Right ventricle myocardium inferior (tissue), 1 donor: Measurements from ENCODE around the gene PTPN6. TPM values are rescaled to one million over a fixed set of nuclear protein-coding genes. Genes with fewer than 3 reads are reported as not detected.

Experiments
- ATAC-seq: fragments of 200-7000 bp; cut with Tn5 transposase; one replicate; pipeline ENCODE4 v1.9.1; 2020; ENCODE audit warnings: mild to moderate bottlenecking, moderate library complexity
- DNase-seq: peaks from one replicate; pipeline ENCODE4 v3.0.0; 2021; ENCODE audit errors: missing footprints
- intact Hi-C: fragments of 100-400 bp; cut with DNase I; formaldehyde crosslinking; loops from one replicate; pipeline ENCODE4 v1.11.0; 2022
- total RNA-seq: library from RNA; stranded (reverse); fragmentation: NEBNext Ultra II Directional; extraction: Animal tissue kit (Norgen Biotek cat#: 25700); gene quantifications from one replicate; pipeline ENCODE4 v1.2.1, GENCODE V29; 2021
- donor health status: DM: no; HTN: yes; CAD: no; lungs with severe emphysema.

PTPN6 gene
- total RNA-seq, 1 donor from 2014 or later, result 9.1 TPM

GRCh38 chr12:6921539-6921938 is 29.6 kb upstream of the PTPN6 start:
- DNase-seq (no peak), ATAC-seq (no peak)
- intact Hi-C loops, result no loop called here

DNA sequence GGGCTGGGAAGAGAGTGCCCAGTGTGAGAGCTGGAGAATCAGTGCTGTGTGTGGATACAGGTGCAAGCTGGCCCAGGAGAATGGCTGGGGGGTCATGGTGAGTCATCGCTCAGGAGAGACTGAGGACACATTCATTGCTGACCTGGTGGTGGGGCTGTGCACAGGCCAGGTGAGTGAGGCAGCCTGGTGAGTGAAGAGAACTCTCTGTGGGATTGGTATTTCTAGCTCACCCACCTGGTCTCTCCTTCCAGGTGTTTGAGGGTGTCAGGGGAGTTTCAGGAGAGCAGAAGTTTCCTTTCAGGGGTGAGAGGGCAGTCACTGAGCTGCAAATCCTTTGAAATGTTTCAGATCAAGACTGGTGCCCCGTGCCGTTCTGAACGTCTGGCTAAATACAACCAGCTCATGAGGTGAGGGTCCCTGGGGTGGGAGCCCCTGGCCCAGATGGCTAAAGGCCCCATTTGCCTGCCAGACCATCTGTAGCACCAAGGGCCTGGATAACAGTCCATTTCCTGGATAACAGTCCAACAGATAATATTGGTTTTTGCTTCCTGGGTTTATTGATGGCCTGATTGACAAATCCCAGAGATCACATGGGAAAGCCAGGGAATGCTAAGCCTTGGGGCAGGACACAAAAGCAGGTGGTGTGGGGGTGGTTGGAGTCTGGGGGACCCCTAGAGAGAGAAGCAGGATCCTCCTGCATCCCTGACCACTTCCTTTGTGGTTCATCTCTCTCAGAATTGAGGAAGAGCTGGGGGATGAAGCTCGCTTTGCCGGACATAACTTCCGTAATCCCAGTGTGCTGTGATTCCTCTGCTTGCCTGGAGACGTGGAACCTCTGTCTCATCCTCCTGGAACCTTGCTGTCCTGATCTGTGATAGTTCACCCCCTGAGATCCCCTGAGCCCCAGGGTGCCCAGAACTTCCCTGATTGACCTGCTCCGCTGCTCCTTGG is 28.9 kb upstream of the PTPN6 start:
- intact Hi-C loops, result no loop called here
- ATAC-seq (no peak), DNase-seq (no peak)

DNA sequence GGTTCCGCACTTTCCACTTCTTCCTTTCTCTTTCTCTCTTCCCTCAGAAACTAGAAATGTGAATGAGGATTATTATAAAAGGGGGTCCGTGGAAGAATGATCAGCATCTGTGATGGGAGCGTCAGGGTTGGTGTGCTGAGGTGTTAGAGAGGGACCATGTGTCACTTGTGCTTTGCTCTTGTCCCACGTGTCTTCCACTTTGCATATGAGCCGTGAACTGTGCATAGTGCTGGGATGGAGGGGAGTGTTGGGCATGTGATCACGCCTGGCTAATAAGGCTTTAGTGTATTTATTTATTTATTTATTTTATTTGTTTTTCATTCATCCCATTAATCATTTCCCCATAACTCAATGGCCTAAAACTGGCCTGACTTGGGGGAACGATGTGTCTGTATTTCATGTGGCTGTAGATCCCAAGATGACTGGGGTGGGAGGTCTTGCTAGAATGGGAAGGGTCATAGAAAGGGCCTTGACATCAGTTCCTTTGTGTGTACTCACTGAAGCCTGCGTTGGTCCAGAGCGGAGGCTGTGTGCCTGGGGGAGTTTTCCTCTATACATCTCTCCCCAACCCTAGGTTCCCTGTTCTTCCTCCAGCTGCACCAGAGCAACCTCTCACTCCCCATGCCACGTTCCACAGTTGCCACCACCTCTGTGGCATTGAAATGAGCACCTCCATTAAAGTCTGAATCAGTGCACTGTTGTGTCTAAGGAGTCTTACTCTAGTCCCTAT is 28.0 kb upstream of the PTPN6 start:
- ATAC-seq, result no peak

GRCh38 chr12:6923851-6924250 is 27.3 kb upstream of the PTPN6 start:
- intact Hi-C loops, result loop anchor here (2.0 kb wide), 2 partner anchors 19 to 169 kb away; partner anchors contain the start of genes C1R and LRRC23
- ATAC-seq (no peak), DNase-seq (no peak)

More for the DNA sequence above, 28.0 kb upstream of the PTPN6 start:
- DNase-seq, result no peak
- intact Hi-C loops, result no loop called here

DNA sequence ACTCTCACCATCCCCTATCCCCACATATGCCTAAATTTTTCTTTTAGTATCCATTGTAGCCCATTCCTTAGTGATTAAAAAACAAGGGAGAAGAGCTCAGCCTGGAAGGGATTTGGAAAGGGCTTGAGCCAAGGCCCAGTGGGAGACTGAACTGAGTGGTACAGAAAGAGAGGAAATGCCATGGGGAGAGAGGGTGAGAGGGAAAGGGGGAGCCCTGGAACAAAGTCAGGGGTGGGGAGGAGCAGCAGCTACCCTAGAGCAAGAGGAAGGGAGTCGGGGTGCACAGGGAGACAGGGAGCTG is 26.0 kb upstream of the PTPN6 start:
- ATAC-seq, result no peak
- intact Hi-C loops, result loop anchor here (2.0 to 5.0 kb wide), 4 partner anchors 20 to 187 kb away; partner anchors contain the start of genes C1R, LPCAT3 and LRRC23
- DNase-seq, result no peak

DNA sequence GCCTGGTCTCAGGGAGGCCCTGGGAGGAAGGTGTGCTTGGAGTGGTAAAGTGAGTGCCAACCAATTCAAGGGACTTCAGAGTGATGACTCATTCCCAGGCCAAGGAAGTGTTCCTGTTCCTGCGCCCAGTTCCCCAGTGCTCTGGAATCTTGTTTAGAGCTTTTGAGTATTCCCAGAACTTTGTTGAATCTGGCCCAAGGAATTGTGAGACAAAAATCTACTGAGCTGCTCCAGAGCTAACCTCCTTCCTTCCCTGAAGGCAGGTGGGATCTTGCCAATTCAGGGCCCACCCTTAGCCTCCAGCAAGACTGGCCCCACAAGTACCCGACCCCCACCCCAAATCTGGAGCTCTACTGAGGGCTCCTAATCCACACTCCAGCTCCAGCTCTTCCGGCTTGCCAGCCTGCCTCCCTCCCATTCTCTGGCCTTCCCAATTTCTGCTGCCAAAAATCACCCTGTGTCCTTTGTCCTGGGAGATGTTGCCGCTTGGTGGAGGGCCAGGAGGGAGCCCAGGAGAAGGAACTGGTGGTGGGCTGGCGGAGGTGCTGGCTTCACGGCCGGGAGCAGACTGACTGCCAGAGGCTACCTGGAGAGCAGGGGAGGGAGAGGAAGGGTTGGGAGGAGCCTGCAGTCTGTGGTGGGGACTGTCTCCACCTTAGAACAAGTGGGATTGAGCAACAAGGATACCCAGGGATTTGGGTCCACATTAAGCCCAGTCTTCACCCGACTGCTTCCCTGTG is 25.4 kb upstream of the PTPN6 start:
- intact Hi-C loops, result loop anchor here (2.0 to 5.0 kb wide), 5 partner anchors 17 to 187 kb away; partner anchors contain the start of genes C1R, LPCAT3, LRRC23 and RNU7-1
- peak; percentile 80 for DNase-seq
- peak; percentile 50 for ATAC-seq

DNA sequence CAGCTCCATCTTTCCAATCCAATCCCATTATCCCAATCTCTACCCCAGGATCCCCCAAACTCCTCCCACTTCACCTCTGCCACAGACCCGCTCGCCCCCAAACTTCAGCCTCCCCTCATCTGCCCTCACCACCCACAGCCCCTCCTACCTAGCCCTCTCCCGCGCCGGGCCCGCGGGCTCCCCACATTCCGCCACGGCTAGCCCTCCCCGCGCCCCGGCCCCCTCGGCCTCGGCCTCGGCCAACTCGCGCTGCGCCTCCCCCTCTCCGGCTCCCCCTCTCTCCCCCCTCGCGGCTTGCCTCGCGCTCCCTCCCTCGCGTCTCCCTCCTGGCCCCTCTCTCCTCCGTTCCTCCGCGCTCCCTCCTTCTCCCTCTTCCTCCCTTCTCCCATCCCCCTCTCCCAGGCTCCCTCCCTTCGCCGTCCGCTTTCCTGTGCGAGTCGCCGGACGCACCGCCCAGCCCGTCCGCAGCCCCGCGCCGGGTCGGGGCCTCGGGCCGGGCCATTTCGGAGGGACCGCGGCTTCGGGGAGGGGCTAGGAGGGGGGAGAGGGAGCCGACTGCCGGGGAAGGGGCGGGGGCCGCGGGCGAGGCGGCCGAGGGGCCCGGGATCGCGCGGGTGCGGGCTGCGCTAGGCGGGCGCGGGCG is 23.7 kb upstream of the PTPN6 start, which contains the start of gene ATN1:
Gene ATN1, plus strand, starts transcription at position 581 of the 643 bp plus-strand sequence. CDS start 6,043 bp downstream, outside the sequence.
- peak; percentile 90 for DNase-seq
- ATAC-seq, result peak; percentile 70
- intact Hi-C loops, result loop anchor here (2.0 to 5.0 kb wide), 3 partner anchors 15 to 185 kb away; partner anchors contain the start of genes LPCAT3 and RNU7-1

DNA sequence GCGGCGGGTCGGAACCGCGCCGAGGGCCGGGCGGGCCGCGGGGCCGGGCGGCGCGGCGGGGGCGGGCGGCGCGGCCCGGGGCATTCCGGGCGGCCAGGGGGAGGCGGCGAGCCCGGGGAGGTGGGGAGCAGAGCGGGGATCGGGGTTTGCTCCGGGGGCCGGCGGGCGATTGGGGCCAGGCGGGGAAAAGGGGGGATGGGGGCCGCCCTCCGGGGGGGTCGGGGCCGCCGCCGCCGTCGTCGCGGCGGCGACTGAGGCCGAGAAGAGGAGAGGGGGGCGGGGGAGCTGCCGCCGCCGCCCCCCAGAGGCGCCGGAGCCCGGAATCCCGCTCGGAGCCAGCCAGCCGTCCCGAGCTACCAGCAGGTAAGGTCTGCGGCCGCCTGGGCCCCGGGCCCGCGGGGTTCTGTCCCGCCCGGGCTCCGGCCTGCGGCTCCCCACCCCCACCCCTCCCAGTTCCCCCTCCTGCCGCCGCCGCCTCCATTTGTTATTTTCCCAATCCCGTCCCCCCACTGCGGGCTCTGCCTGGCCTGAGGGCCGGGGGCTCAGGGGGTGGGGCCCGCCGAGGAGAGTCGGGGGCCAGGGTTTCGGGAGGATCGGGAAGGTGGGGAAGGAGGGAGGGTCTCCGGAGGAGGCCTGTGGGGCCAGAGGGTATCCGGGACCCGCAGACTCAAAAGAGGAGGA is 23.0 kb upstream of the PTPN6 start:
- DNase-seq (peak; percentile 64), ATAC-seq (no peak)
- intact Hi-C loops, result loop anchor here (5.0 kb wide), 2 partner anchors 89 to 184 kb away; partner anchors contain the start of gene LPCAT3

GRCh38 chr12:6928703-6929407 is 22.3 kb upstream of the PTPN6 start:
- no peak for DNase-seq
- ATAC-seq, result no peak
- intact Hi-C loops, result loop anchor here (5.0 kb wide), 2 partner anchors 88 to 183 kb away; partner anchors contain the start of gene LPCAT3

GRCh38 chr12:6929466-6930452 is 21.4 kb upstream of the PTPN6 start:
- intact Hi-C loops, result loop anchor here (5.0 kb wide), 2 partner anchors 88 to 183 kb away; partner anchors contain the start of gene LPCAT3
- DNase-seq (no peak), ATAC-seq (no peak)

DNA sequence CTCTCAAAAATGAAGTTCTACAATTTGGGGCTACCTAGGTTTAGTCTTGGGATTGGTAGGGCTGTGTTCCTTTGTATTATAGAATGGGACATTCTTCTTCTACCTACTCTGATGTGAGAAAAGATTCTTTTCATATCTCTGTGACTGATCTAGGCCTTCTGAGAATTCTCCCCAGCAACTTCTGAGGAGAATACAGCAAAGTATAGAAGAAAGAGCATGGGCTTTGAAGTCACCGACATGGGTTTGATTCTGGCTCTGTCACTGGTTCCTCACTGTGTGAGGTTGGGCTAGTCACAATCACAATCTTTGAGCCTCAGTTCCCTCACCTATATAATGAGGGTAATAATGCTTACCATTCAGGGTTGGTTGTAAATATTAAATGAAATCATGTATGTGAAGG is 18.4 kb upstream of the PTPN6 start:
- no peak for ATAC-seq
- DNase-seq, result no peak
- intact Hi-C loops, result no loop called here

DNA sequence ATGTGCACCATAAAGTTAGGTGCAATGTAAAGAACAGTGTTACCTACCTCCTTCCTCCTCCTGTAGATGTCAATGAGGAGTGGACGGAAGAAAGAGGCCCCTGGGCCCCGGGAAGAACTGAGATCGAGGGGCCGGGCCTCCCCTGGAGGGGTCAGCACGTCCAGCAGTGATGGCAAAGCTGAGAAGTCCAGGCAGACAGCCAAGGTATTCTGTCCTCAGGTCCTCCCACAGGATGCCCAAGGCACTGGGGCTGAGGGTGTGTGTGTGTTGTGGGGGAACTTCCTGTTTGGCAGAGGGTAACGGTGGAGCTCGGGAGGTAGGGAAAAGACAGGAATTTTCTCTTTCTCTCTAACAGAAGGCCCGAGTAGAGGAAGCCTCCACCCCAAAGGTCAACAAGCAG is 17.0 kb upstream of the PTPN6 start:
- intact Hi-C loops, result no loop called here
- DNase-seq, result peak; percentile 69
- ATAC-seq, result no peak

DNA sequence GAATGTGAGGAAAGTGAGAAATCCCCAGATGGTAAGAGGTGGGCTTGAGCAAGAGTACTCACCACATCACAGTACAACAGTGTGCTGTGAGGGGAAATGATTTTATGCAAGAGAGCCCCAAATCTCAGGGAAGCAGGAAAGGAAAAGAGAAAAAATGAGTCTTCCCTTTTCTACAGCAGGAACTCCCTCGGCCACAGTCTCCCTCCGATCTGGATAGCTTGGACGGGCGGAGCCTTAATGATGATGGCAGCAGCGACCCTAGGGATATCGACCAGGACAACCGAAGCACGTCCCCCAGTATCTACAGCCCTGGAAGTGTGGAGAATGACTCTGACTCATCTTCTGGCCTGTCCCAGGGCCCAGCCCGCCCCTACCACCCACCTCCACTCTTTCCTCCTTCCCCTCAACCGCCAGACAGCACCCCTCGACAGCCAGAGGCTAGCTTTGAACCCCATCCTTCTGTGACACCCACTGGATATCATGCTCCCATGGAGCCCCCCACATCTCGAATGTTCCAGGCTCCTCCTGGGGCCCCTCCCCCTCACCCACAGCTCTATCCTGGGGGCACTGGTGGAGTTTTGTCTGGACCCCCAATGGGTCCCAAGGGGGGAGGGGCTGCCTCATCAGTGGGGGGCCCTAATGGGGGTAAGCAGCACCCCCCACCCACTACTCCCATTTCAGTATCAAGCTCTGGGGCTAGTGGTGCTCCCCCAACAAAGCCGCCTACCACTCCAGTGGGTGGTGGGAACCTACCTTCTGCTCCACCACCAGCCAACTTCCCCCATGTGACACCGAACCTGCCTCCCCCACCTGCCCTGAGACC is 15.6 kb upstream of the PTPN6 start:
- DNase-seq, result no peak
- intact Hi-C loops, result no loop called here

GRCh38 chr12:6936194-6936635 is 14.9 kb upstream of the PTPN6 start:
- intact Hi-C loops, result no loop called here
- DNase-seq, result no peak
- ATAC-seq, result no peak

More for the DNA sequence above, 15.6 kb upstream of the PTPN6 start:
- ATAC-seq, result peak; percentile 2
